Neural cell (in vitro differentiated cells): ENCODE results near the gene ATP8B3. TPM values are rescaled to one million over a fixed set of nuclear protein-coding genes. Genes with fewer than 3 reads are reported as not detected.

Experiments used
- H2AFZ ChIP-seq: fragments of 200-600, 300-800 bp; sonication (generic), shearing (Covaris generic); 2 replicates; pipeline ENCODE4 v1.6.0; 2014; ENCODE audit warnings: low read depth, mild to moderate bottlenecking, antibody characterized with exemption, low read length, moderate library complexity
- H3F3A ChIP-seq: fragments of 200-600 bp; shearing (Covaris generic); 2 replicates; pipeline ENCODE4 v1.6.1; 2016; ENCODE audit warnings: mild to moderate bottlenecking, moderate library complexity, mixed read lengths, antibody characterized with exemption, low read length; ENCODE audit not compliant: insufficient read depth, poor library complexity, severe bottlenecking
- H3K27ac ChIP-seq: fragments of 200-600, 300-800 bp; sonication (generic), shearing (Covaris generic); 2 replicates; pipeline ENCODE4 v1.5.1; 2014; ENCODE audit warnings: mild to moderate bottlenecking, low read length, moderate library complexity
- H3K27me3 ChIP-seq: fragments of 300-800, 200-600 bp; sonication (generic), shearing (Covaris generic); 2 replicates; pipeline ENCODE4 v1.6.0; 2014; ENCODE audit warnings: mild to moderate bottlenecking, low read depth, low read length, moderate library complexity; ENCODE audit not compliant: insufficient read depth
- H3K36me3 ChIP-seq: fragments of 300-800, 200-600 bp; sonication (generic), shearing (Covaris generic); 2 replicates; pipeline ENCODE4 v1.5.1; 2014; ENCODE audit warnings: mild to moderate bottlenecking, antibody characterized with exemption, low read length, moderate library complexity; ENCODE audit not compliant: insufficient read depth
- H3K4me2 ChIP-seq: fragments of 300-800, 200-600 bp; sonication (generic), shearing (Covaris generic); 2 replicates; pipeline ENCODE4 v1.6.0; 2014; ENCODE audit warnings: mild to moderate bottlenecking, low read length
- H3K4me3 ChIP-seq: fragments of 300-800, 200-600 bp; sonication (generic), shearing (Covaris generic); 2 replicates; pipeline ENCODE4 v1.5.1; 2014; ENCODE audit warnings: mild to moderate bottlenecking, low read length, moderate library complexity
- H3K79me2 ChIP-seq: fragments of 200-600 bp; shearing (Covaris generic); replicated peaks from 2 replicates; pipeline ENCODE4 v1.6.0; 2014; ENCODE audit warnings: mild to moderate bottlenecking, low read length, moderate library complexity; ENCODE audit not compliant: insufficient read depth
- H3K9ac ChIP-seq: fragments of 300-800, 200-600 bp; sonication (generic), shearing (Covaris generic); 2 replicates; pipeline ENCODE4 v1.6.1; 2016; ENCODE audit warnings: mild to moderate bottlenecking, low read length, mixed read lengths
- H3K9me2 ChIP-seq: fragments of 200-600 bp; shearing (Covaris generic); 2 replicates; pipeline ENCODE4 v1.6.1; 2016; ENCODE audit warnings: mild to moderate bottlenecking, low read length, mixed read lengths; ENCODE audit not compliant: insufficient read depth
- H3K9me3 ChIP-seq: fragments of 200-600, 300-800 bp; sonication (generic), shearing (Covaris generic); 2 replicates; pipeline ENCODE4 v1.6.1; 2016; ENCODE audit warnings: mild to moderate bottlenecking, mixed run types, low read length, moderate library complexity, mixed read lengths
- H4K20me1 ChIP-seq: fragments of 200-600 bp; shearing (Covaris generic); 2 replicates; pipeline ENCODE4 v1.6.1; 2016; ENCODE audit warnings: mild to moderate bottlenecking, mixed run types; ENCODE audit not compliant: insufficient read depth
- CTCF ChIP-seq: fragments of 450-650 bp; IDR thresholded peaks from 2 replicates; pipeline ENCODE4 v1.5.1; 2014; ENCODE audit warnings: antibody characterized with exemption, mild to moderate bottlenecking, moderate library complexity; ENCODE audit not compliant: poor library complexity, severe bottlenecking
- EP300 ChIP-seq: fragments of 450-650 bp; conservative IDR thresholded peaks from 2 replicates; pipeline ENCODE4 v1.6.1; 2014; ENCODE audit warnings: antibody characterized with exemption, mild to moderate bottlenecking, moderate library complexity; ENCODE audit not compliant: poor library complexity, severe bottlenecking
- EZH2 ChIP-seq: fragments of 200-600, 300-800 bp; shearing (Covaris generic), sonication (generic); IDR thresholded peaks from 2 replicates; pipeline ENCODE4 v1.6.1; 2014; ENCODE audit warnings: antibody characterized with exemption, low read length, borderline replicate concordance, mild to moderate bottlenecking; ENCODE audit not compliant: insufficient read depth, poor library complexity, severe bottlenecking
- MXI1 ChIP-seq: fragments of 450-650 bp; conservative IDR thresholded peaks from 2 replicates; pipeline ENCODE4 v1.6.1; 2014; ENCODE audit warnings: antibody characterized with exemption, mild to moderate bottlenecking; ENCODE audit not compliant: poor library complexity, severe bottlenecking
- POLR2AphosphoS5 ChIP-seq: IDR thresholded peaks from 2 replicates; pipeline ENCODE4 v1.6.1; 2012
- RAD21 ChIP-seq: fragments of 450-650 bp; conservative IDR thresholded peaks from 2 replicates; pipeline ENCODE4 v1.6.1; 2014; ENCODE audit warnings: antibody characterized with exemption, mild to moderate bottlenecking, moderate library complexity
- REST ChIP-seq: IDR thresholded peaks from 2 replicates; pipeline ENCODE4 v1.6.1; 2012; ENCODE audit warnings: borderline replicate concordance
- SMC3 ChIP-seq: fragments of 450-650 bp; conservative IDR thresholded peaks from 2 replicates; pipeline ENCODE4 v1.6.1; 2014; ENCODE audit warnings: antibody characterized with exemption, mild to moderate bottlenecking, moderate library complexity; ENCODE audit not compliant: poor library complexity
- TAF1 ChIP-seq: IDR thresholded peaks from 2 replicates; pipeline ENCODE4 v1.6.1; 2012; ENCODE audit warnings: low read depth
- polyA plus RNA-seq: library from polyadenylated mRNA; depleted of rRNA; stranded (reverse); fragments of >200 nt; gene quantifications from 2 replicates; pipeline ENCODE4 v1.2.3, GENCODE V29; 2014

The ATP8B3 gene
- polyA plus RNA-seq, 1 donor from 2014 or later = 1.5 TPM

- H4K20me1 ChIP-seq = no peaks in the 10 kb centered on the region
These were observed 48.9 kb upstream of the ATP8B3 start for GRCh38 chr19:1860821-1861598.

More at GRCh38 chr19:1860821-1861598, 48.9 kb upstream of the ATP8B3 start:
- H3K9me2 ChIP-seq = no peaks in the 10 kb centered on the region
- H3K27me3 ChIP-seq = peaks cover 26% of the 10 kb centered on the region
- no peak overlapping the region for H3K4me2 ChIP-seq
- no peak overlapping the region for H2AFZ ChIP-seq
- no peaks in the 10 kb centered on the region for H3K36me3 ChIP-seq
- no peaks in the 10 kb centered on the region for H3K9me3 ChIP-seq
- TF ChIP-seq EP300 (no peak), TAF1 (no peak), SMC3 (no peak), RAD21 (no peak), CTCF (no peak), REST (no peak), POLR2AphosphoS5 (no peak), MXI1 (no peak), EZH2 (no peak)
- H3K9ac ChIP-seq = peak overlapping the region; percentile 9
- H3K27ac ChIP-seq = no peak overlapping the region
- H3K79me2 ChIP-seq = no peaks in the 10 kb centered on the region
- no peaks in the 10 kb centered on the region for H3F3A ChIP-seq
- H3K4me3 ChIP-seq = peak overlapping the region; percentile 66
